ENCODE data around the gene SLC1A4.

Gene SLC1A4

DNA sequence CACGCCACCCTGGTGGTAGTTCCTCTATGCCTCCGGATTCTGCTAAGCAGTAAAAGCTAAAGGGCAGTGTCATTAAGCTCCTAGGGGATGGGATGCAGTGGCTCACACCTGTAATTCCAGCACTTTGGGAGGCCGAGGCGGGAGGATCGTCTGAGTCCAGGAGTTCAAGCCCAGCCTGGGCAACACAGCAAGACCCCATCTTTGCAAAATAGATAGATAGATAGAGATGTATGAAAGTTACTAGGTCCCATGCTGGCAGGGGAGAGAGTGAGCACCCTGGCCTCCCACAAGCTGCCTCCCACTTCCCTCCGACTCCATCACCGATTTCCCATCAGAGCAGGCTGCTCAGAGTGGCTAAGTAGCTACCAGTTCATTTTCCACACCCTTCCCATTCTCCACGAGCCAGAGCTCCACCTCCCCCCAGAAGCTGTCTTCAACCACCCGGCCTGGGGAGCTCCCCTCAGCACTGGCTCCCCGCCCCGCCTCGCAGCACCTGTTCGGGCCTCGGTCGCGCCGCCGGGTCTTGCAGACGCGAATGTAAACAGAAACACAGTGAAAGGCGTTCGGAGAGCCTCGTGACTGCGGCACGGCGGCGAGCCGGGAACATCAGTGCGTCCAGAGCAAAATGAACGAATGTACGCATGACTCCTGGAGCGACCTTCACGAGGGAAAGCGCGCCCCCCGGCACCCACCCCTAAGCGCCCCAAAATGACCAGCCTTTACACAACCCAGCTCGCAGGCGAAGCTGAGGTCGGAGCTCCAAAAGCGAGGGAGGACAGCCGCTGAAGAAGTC is 66.4 kb downstream of the SLC1A4 start:
- DNase-seq: peak; percentile 84

DNA sequence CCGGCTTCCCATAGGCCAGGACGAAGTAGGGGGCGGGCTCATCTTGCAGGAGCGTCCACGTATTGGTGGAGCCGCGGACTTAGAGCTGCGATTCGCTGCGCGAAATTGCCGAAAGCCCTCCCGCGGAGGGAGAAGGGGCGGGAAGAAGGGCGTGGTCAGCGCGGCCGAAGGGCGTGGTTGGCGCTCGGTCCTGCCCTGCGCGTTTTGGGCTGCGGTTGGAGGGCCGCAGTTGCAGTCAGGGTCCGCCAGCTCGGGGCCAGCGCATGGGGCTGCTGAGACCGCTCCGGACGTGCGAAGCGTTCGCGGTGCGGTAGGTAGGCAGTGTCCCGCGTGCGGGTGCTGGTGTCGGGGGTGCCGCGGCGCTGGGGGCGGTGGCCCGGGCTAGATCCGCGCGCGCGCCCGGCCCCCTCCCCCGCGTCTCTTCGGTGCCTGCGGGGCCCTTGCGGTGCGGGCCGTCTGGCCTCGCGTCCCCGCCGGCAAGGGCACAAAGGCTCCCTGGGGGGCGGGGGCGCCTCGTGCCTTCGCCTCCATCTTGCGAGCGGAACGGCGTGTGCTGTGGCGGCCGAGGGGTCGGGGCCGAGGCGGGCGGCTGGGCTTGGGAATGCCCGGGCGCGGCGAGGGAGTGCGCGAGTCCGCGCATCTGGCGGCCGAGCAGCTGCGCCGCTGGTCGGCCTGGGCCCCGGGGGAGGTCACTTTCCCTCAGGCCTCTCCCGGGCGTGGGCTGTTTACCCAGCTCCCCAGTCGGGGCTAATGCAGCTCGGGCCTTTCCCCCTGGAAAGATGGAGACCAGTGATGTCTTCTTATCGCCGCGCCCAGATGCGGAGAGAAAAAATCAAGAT is 67.2 kb downstream of the SLC1A4 start, which contains the start of gene CEP68:
TSS of gene CEP68 (plus strand) at position 202 of the 839 bp plus-strand sequence. CDS start 13,029 bp downstream, outside the sequence.
- peak; percentile 96 for DNase-seq

DNA sequence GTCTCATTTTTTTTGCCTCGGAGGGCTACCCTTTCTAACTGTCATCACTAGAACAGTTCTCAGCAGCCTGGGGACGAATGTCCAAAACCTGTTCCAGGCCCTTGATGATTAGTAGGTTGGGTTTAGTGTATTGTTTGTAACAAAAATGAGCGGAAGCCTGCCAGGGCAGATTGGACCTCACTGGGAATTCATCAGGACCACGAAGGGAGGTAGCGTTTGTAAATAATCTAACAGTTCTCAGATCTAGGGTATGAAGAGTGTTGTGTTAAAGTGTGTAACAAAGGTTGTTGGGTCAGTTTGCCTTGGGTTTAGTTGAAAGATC is 67.8 kb downstream of the SLC1A4 start:
- DNase-seq: no peak

DNA sequence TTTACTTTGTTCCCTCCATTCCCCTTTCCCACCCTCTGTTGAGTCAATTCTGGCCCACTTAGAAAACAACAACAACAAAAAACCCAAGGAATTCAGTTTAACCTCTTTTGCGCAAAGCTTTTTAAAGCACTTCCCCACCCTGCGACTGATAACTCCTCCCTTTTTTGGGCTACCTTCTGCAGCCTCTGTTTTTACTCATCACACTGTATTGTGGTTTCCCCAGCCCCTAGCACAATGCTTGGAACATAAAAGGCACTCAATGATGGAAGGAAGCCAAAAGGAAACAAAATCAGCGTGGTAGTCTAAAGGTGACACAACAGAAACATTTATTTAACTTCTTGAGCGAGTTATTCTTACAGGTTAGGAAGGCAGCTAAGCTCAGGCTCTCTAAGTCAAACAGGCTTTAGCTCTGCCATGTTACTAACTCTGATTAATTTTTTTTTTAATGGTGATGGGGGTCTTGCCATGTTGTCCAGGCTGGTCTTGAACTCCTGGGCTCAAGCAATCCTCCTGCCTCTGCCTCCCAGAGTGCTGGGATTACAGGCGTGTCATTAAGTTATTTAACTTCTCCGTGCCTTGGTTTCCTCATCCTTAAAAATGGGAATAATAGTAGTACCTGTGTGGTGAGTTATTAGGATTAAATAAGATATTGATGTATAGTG is 68.3 kb downstream of the SLC1A4 start:
- DNase-seq: peak; percentile 44

DNA sequence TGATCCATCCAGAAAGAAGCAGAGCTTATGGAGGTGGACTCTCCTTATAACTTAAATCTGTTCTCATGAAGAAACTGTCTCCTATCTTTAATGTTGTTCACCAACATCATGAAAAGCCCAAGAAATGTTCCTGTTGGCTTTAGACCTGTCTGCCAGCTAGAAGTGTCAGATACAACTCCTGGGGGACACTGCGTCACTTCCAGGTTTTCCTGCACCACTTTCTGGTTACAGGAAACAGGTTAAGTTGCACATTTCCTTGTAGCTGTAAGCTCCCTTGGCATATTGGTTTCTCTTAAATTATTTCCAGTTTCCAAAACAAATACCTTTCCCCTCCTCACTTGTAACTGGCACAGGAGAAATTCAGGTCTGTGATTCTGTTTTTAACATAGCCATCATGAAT is 69.9 kb downstream of the SLC1A4 start:
- DNase-seq: no peak

DNA sequence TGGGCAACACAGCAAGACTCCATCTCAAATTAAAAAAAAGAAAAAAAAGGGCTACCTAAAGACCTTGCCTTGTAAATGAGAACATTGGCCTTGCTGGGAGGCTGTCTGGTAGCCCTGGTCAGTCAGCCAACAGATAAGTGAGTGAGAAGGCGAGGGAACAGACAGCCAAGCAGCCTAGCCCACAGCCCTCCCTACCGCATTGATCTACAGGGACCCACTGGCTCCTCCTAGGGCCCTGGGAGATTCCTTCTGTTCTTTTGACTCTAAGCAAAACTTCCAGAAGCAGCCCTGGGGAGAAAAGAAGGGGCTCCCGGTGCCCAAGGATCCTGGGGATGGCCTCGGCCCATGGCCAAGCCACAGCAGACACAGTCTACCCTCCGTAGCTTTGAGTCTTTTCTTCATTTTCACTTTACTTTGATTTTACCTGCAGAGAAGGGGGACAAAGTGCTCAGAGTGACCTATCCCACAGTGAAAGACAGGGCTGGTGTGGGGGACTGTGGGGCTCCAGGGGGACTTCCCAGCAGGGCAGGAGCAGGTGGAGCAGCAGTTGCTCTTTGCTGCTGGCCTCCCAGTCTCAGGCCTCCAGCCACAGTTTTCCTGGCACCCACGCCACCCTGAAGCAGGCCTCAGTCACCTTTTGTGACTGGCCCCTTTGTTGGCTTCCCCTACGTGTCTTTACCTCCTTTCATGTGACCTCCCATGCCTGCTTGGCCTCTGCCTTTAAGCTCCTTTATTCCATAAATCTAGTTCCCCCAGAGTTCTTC is 72.1 kb downstream of the SLC1A4 start:
- DNase-seq: no peak

DNA sequence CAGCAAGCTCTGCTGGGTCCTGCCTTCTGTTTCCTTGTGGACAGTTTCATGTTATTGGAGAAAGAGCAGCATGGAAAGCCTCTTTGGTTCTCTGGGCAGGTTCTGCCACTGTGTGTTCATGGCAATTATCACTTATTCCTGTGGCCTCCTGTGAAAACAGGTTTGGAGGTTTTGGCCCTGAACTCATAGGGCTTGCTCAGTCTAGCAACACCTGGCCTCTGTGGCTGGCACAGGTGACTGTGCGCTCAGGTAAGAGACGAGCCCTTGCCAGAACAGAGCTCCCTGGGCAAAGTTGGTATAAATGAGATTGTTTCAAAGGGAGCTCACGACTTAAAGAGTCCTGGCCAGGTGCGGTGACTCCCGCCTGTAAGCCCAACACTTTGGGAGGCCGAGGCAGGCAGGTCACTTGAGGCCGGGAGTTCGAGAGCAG is 72.7 kb downstream of the SLC1A4 start:
- no peak for DNase-seq

DNA sequence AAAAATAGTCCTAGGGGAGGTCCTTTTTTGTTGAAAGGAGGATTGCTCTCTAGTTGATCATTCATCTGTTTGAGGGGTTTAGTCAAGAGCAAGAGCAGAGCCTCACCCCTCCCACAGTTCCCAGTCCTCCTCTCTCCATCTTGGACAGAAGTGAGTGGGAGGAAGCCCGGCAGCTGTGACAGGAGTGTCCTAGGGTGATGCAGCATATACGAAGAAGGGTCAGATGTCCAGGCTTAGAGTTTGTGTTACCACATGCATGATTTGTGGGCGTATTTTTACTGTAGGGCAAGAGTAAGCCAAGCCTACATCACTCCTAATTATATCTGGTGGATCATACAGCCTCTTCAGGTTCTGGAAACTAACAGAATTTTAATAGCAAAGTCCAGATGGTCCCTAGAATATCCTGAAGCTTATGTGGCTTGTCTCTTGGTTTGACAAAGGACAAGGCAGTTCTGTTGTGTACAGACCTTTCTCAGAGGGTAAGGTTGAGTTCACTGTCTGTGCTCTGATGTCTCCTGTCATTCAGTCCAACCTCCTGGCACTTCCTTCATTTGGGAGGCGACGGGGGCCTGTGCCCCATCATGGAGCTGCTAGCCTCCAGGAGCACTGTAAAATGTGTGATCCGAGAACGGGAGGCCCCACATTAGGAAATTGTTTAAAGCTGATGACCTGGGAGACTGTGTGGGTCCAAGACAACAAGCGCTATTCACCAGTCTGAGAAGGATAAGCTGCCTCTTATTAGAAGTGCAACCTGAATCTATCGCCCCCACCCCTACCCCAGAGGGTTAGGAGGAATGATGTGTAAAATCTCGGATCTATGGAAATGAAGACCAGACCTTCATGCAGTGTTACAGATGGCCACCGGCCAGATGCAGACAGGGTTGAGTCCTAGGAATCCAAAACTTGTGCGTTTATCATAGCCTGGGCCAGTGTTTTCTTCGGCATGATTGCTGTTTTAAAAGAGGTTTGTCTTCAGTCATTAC is 73.9 kb downstream of the SLC1A4 start:
- no peak for DNase-seq

DNA sequence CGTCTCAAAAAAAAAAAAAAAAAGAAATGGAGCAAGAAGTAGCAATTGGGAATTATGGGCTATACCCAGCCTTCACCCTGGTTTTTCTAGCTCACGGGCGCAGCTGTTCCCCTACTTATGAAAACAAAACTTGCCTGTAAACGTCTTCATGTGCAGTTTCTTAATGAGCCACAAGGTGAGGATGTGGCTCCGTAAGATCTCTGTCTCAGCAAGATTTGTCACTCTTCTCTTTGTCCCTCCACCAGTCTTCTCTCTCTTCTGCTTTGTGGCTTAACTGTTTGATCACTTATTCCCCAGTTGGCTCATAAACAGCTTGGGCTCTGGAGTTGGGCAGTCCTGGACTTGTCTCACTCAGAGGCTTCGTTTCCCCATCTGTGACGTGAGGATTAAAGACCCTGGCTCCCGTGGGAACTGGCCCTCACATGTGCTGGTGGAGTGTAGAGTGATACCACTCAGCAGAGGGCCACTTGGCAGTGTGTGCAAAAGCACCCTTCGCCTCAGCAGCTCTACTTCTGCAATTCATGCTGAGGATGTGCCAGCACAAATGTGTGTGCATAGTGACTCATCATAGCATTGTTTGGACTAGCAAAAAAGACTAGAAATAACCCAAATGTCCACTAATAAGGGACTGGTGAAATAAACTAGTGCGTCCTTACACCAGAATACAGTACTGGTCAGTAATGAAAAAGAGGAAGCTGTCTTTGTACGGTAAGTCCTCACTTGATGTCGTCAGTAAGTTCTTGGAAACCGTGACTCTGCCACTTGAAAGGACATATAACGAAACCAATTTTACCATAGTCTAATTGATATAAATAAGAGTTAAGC is 75.7 kb downstream of the SLC1A4 start:
- DNase-seq: no peak

DNA sequence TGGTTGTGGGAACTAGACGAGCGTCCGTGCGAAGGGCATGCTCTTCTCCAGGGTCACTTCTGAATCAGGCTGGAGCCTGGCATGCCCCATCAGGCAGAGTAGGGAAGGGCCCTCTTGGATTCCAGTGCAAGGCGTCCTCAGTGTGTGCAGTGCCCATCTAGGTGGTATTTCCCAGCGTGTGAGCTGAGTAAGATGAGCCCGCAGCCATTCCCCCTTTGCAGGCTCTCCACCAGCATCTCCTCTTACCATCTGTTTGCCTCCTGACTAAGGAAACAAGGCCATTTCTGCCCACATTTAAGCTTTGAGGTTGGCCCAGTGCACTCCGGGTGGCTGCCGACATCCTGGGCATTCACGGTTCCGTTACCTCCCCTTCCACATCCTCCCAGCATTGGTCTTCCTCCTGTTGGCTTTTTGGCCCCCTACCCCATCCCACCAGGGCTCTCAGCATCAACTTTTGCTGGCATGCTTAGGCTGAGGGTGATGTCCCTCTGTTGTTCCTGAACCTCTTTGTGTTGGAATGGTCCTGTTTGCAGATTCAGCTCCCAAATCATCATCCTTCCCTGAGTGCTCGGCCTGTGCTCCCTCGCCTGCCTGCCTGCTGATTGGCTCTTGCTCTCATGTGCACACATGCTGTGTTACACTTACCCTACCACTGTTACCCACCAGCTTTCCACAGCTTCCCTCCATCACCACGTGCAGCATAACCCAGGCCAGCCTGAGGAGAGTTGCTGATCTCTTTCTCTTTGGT is 78.8 kb downstream of the SLC1A4 start:
- DNase-seq: no peak

DNA sequence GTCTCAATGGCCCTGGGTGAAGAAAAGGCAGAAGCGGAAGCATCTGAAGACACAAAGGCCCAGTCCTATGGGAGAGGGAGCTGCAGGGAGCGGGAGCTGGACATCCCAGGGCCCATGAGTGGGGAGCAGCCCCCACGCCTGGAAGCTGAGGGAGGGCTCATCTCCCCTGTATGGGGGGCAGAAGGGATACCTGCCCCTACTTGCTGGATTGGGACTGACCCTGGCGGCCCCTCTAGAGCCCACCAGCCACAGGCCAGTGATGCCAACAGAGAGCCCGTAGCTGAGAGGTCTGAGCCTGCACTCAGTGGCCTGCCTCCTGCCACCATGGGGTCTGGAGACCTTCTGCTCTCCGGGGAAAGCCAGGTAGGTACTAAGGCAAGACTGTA is 80.2 kb downstream of the SLC1A4 start:
- DNase-seq: no peak

DNA sequence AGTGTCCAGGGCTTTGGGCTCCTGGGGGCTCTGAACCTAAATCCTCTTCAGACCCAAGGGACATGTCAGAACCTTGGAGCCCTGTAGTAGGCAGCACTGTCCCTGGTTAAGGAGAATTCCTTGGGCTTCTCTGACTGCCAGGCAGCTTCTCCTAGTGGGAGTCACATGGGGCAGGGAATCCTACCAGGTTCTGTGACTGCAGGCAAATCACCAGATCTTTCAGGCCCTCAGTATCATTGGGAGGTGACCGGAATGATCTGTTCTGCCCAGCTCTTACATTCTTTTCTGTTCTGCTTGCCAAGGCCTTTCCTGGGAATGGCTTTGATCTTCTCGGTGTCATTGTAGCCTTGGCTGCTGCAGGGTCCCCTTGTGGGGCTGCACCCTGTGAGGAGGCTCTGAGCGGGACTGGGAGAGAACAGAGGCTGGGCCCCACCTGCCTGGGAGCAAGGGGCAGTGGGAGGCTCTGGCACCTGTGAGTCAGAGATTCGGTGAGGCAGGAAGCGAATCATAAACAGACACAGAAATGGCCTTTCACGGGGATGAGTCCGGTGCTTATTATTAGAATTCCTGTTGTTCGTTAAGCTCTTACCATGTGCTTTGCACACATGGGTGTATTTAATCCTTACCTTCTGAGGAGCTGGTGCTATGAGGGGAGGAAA is 81.1 kb downstream of the SLC1A4 start:
- DNase-seq: no peak

DNA sequence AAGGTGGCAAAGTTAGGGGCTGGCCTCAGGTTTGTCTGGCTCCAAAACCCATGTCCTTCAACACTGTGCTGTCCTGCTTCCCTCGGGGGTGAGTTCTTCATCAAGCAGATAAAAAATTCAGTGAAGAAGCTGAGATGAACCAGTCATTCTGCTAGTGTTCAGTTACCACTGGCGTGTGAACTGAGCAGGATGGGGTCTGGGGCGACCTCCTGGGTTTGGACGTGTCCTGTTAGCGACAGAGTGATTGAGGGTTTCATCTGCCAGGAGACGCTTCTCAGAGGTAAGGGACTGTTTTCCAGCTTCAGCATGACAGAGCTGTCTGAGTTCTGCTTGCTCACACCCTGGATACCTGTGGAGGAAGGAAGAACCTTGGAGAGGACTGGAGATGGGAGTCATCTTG is 81.7 kb downstream of the SLC1A4 start:
- DNase-seq: no peak

DNA sequence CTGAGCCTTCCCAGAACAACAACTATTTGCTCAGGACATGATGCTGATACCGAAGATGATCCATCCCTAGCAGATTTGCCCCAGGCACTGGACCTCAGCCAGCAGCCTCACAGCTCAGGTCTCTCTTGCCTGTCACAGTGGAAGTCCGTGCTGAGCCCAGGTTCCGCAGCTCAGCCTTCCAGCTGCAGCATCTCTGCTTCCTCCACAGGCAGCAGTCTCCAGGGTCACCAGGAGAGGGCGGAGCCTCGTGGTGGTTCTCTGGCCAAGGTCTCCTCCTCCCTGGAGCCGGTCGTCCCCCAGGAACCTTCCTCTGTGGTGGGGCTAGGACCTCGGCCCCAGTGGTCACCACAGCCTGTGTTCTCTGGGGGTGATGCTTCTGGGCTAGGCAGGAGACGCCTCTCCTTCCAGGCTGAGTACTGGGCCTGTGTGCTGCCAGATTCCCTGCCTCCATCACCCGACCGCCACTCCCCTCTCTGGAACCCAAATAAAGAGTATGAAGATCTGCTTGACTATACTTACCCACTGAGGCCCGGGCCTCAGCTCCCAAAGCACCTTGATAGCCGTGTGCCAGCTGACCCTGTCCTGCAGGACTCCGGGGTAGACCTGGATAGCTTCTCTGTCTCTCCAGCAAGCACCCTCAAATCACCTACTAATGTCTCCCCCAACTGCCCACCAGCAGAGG is 82.4 kb downstream of the SLC1A4 start:
- DNase-seq: no peak

DNA sequence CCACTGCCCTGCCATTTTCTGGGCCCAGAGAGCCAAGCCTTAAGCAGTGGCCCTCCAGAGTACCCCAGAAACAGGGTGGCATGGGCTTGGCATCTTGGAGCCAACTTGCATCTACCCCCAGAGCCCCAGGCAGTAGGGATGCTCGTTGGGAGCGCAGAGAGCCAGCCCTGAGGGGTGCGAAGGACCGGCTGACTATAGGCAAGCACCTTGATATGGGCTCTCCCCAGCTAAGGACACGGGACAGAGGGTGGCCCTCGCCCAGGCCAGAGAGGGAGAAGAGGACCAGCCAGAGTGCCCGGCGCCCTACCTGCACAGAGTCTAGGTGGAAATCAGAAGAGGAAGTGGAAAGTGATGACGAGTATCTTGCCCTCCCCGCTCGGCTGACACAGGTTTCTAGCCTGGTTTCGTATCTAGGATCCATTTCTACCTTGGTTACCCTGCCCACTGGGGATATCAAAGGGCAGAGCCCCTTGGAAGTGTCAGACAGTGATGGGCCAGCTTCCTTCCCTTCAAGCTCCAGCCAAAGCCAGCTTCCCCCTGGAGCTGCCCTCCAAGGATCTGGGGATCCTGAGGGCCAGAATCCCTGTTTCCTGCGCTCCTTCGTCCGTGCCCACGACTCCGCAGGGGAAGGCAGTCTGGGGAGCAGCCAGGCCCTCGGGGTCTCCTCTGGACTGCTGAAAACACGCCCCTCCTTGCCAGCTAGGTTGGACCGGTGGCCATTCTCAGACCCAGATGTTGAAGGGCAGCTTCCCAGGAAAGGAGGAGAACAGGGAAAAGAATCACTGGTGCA is 83.2 kb downstream of the SLC1A4 start:
- DNase-seq: no peak
